GM06990 (cell line): ENCODE data around the gene SLC22A4.

ENCODE experiments used
- DNase-seq: peaks from one replicate; pipeline ENCODE4 v3.0.0-alpha.2; 2011; ENCODE audit not compliant: insufficient read length; ENCODE audit errors: extremely low read depth
- H3K27me3 ChIP-seq: replicated peaks from 2 replicates; pipeline ENCODE4 v1.6.0; 2011; ENCODE audit warnings: low read length; ENCODE audit not compliant: control insufficient read depth, insufficient read depth
- H3K36me3 ChIP-seq: 2 replicates; pipeline ENCODE4 v1.5.1; 2011; ENCODE audit warnings: low read length; ENCODE audit not compliant: control insufficient read depth, insufficient read depth
- H3K4me3 ChIP-seq: replicated peaks from 2 replicates; pipeline ENCODE4 v1.5.1; 2011; ENCODE audit warnings: low read depth, mild to moderate bottlenecking, control low read depth, low read length
- TF ChIP-seq, protein P1 (sequence below): IDR thresholded peaks from 2 replicates; pipeline ENCODE4 v1.5.1; 2011; ENCODE audit warnings: low read length, control low read depth, mild to moderate bottlenecking, inconsistent platforms; ENCODE audit not compliant: insufficient read depth, poor library complexity, severe bottlenecking

SLC22A4 gene

DNA sequence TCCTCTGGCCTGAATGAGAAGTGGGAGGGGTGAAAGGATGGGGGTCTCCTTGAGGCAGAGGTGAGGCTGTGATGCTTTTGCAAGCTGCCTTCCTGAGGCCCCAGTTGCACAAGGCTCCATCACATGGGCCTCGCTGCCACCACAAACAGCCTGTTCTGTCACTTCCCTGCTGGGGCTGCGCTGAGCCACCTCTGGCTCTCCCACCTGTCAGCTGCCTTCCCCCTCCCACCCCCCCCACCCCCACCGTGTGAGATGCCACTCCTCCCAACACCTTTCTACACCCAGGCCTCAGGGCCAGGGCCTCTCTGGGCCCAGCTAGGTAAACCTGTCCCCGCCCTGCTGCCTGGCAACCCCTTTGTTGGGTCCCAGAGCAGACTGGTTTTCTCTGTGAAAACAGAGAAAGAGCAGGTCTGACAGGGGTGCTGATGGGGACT, 41.2 kb upstream of the SLC22A4 start:
- DNase-seq = no peak
- Histone ChIP-seq H3K4me3 (no peak overlapping the region), H3K27me3 (no peaks in the 10 kb centered on the region; the same call in 1 of the 2 replicates), H3K36me3 (no peaks in the 10 kb centered on the region)
- TF ChIP-seq, protein P1, sequence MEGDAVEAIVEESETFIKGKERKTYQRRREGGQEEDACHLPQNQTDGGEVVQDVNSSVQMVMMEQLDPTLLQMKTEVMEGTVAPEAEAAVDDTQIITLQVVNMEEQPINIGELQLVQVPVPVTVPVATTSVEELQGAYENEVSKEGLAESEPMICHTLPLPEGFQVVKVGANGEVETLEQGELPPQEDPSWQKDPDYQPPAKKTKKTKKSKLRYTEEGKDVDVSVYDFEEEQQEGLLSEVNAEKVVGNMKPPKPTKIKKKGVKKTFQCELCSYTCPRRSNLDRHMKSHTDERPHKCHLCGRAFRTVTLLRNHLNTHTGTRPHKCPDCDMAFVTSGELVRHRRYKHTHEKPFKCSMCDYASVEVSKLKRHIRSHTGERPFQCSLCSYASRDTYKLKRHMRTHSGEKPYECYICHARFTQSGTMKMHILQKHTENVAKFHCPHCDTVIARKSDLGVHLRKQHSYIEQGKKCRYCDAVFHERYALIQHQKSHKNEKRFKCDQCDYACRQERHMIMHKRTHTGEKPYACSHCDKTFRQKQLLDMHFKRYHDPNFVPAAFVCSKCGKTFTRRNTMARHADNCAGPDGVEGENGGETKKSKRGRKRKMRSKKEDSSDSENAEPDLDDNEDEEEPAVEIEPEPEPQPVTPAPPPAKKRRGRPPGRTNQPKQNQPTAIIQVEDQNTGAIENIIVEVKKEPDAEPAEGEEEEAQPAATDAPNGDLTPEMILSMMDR = no peak

DNA sequence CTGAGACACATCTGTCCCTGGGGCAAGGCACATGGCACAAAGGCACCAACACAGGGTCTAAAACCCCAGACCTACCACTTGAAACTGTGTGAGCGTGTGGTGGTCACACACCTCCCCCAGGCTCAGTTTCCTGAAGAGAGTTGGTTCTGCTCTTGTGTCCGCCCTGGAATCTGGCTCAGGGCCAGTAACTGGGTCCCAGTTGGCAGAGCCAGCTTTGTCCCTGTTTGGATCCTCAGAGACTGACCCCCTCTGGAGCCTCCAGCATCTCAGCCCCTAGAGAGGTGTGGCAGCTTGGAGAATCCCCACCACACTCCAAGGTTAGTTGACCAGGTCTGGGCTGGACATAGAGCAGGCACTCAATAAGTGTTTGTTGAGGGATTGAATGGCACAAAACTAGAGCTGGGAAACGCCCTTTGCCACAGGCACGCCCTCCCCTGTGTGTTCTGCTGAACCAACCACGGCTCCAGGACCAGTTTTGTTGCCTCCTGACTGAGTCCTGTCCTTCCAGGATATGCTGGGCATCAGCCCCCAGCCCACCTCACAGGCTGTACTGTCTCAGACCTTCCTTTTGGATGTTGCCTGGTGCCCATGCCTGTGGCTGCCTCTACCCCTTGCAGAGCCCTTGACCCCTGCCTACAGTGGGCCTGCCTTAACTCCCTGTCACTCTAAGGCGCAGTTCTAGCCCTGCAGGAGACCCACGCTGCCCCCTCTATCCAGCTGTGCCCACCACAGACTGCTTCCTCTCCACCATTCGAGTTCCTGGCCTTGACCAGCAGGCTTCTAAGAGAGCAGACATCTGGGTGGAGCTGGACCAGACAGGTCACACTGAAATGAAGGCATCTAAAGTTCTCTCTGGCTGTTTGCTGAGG, 40.5 kb upstream of the SLC22A4 start:
- Histone ChIP-seq H3K36me3 (no peaks in the 10 kb centered on the region), H3K4me3 (no peak overlapping the region), H3K27me3 (no peaks in the 10 kb centered on the region; the same call in 1 of the 2 replicates)
- no peak for DNase-seq
- TF ChIP-seq, protein P1 = no peak

DNA sequence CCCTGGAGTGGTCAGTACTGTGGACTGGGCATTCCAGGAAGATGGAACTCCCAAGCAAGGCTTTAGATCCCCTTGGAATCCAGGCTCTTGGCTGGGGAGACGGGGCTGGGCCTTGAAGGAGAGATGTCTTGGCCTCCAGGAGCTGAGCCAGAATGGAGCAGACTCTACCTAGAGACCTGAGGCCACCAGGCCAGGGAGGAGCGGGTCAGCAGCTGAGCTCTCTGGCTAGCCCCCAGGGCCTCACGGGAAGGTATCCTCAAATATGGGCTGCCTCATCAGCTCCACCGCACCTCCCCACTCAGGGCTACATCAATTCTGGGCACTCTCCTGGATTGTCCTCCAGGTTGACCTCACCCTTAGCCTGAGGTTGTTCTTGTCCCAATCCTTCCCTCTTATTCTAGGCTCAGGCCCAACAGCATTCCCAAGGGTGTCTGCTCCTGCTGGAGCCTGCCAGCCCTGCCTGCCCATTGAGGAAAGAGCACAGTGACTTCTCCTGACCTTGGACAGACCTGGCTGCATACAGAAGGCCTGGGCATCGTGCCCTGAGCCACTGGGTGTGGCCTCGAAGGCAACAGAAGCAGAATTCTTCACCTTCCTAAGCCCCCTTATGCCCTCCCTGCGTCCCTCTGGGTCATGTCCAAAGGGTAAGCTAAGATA, 39.7 kb upstream of the SLC22A4 start:
- no peaks in the 10 kb centered on the region for H3K36me3 ChIP-seq
- no peak overlapping the region for H3K4me3 ChIP-seq
- no peaks in the 10 kb centered on the region; the same call in 1 of the 2 replicates for H3K27me3 ChIP-seq
- no peak for DNase-seq
- TF ChIP-seq, protein P1 = no peak

DNA sequence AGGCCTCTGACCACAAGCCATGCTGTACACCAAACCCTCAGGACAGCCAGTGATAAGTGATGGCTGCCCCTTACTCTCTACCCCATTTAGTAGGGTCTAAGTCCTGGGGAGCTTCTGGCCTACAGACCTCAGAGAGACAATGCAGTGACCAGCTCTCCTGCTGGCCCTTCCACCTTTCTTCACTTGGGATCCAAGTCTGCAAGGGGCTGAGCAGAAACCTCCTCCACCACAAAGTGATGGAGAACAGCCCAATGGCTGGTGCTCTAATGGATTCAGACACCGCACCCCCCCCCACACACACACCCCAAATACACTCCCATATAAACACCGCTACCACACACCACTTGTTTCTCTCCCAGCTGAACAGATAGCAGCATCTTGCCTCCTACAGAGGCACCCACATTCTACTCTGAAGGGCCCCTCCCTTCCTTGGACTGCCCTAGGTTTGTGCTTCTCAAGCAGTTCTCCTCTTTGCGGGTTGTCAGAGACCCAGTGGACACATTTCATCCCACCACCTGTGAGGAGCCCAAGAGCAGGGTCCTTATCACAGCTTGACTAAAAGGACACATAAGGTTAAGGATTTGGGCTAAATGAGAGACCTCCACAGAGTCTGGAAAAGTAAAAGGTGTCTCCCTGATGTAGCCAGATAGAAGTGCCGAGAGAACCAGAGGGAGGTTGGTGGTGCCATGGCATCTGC, 38.0 kb upstream of the SLC22A4 start:
- Histone ChIP-seq H3K36me3 (no peaks in the 10 kb centered on the region), H3K4me3 (no peak overlapping the region), H3K27me3 (no peaks in the 10 kb centered on the region; the same call in 1 of the 2 replicates)
- no peak for DNase-seq
- TF ChIP-seq, protein P1 = no peak

DNA sequence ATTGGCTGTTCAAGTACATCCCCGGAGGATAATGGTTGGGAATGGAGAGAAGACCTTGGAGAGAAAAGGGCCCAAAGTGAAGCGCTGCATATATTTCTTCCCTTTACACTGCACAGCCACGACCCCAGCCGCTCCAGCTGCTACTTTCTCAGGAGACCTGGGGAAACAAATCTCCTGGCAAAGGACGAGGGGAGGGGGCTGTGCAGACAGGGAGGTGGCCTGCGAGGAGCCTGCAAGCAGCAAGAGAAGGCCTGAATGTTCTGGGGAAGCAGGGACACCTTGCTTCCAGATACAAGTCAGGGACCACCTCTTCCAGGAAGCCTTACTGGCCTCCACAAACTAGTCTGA, 37.4 kb upstream of the SLC22A4 start:
- Histone ChIP-seq H3K27me3 (no peaks in the 10 kb centered on the region; the same call in 1 of the 2 replicates), H3K36me3 (no peaks in the 10 kb centered on the region), H3K4me3 (no peak overlapping the region)
- DNase-seq = no peak
- TF ChIP-seq, protein P1 = no peak
